Measurements from ENCODE around the gene ADGRD1.
"Not testable (repeated sequence)": the region's sequence is repeated elsewhere in the genome, so short reads cannot be mapped to it uniquely, and the experiment has no call there.

Gene ADGRD1

GRCh38 chr12:131128966-131129619 lies 175.4 kb downstream of the ADGRD1 start:
- not testable (repeated sequence) for DNase-seq

DNA sequence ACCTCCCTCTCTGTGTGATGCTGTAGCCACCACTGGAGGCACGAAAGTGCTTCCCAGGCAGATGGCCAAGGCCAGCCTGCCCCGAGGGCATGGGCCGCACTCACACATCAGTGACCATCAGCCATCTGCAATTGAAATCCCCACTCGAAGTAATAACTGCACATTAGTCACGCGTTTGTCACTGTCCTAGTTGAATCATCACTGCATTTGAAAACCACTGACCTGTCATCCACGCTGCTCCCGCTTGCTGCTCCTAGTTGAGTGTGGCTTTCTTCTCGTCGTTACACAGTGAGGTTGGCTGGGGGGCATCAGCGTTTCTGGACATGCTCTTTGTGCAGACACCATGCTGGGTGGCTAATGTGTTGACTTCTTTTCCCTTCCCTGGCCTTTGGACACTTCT lies 176.1 kb downstream of the ADGRD1 start:
- no peak for DNase-seq

DNA sequence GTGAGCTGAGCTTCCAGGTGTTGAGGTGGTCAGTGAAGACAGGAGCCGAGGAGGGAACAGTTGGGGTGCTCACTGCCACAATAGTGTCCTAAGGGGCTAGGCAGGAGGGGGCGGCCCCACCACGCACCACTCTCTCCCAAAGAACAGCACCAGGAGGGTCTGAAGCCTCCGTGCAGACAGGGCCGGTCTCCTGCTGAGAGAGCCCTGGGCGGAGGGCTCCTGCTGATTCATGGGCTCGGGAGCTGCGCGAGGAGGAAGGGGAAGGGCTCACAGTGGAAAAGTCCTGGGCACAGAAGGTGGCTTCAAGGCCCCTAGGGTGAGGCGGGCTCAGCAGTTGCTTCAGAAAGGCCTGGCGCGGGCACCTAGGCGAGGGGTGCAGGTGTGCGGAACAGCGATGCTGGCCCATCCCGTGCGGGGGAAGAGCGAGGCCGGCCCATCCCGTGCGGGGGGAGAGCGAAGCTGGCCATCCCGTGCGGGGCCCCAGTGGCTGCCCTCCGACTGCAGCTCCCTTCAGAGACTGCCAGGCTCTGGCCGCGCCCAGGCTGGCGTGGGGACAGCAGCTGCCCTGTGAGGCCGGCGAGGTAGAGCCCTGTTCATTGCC lies 176.7 kb downstream of the ADGRD1 start:
- no peak for DNase-seq

GRCh38 chr12:131131077-131131807 lies 177.5 kb downstream of the ADGRD1 start:
- DNase-seq, result no peak

- no peak for DNase-seq
Measured at GRCh38 chr12:131131808-131132117, 178.1 kb downstream of the ADGRD1 start.

GRCh38 chr12:131132118-131132892 lies 178.6 kb downstream of the ADGRD1 start:
- peak; percentile 48 for DNase-seq

DNA sequence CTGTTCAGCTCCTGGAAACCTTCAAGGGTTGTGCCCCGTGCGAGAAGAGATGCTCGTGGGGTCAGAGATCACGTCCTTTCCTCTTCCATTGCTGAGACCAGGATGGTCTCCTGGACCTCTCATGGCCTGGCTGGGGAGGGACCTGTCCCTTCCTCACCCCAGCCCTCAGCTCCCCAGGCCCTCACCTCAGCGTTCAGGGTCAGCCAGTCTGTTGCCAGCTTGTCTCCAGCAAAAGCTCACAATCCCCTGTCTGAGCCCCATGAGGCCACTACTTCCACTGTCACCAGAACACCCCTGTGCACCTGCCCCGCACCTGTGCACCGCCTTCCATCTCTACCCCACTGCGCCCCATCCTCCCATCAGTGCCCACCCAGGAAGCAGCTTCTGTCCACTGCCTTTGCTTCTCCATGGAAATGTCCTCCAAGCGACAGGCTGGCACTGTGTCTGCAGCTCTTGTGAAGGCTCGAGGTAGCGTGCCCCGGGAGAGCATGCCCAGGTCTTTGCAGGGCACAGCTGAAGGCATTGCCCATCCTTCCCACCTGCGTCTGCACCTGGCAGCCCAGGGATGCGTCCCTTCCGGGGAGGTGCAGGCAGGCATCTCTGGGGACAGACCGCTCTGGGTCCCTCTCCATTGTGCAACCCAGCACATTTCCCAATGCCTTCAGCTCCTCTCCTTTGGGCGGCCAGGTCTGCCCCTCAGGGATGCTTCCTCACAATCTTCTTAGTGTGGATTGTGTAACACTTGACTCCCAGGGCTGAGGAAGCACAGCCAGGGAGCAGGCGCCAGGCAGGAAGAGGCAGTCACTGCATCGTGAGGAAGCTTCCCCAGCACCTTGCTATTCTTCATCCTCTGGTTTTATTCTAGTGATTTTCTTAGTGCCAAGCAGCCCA lies 179.6 kb downstream of the ADGRD1 start:
- peak; percentile 46 for DNase-seq

DNA sequence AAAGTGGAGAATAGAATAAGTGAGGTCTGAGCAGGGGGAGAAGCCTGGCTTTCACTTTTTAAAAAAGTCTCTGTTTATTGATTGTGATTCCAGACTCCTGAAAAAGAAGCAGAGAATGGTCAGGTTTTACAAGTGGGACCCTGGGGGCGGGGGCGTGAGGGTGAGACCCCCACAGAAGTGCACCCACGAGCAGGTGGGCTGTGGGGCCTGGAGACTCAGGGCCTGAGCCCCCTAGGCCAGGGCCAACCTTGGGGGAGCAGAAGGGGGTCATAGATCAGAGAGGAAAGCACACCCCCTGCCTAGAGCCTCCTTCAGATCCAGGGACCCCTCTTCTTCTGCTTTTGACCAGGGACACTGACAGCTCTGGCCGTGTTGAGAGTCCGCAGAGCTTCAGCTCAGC lies 180.3 kb downstream of the ADGRD1 start:
- no peak for DNase-seq

DNA sequence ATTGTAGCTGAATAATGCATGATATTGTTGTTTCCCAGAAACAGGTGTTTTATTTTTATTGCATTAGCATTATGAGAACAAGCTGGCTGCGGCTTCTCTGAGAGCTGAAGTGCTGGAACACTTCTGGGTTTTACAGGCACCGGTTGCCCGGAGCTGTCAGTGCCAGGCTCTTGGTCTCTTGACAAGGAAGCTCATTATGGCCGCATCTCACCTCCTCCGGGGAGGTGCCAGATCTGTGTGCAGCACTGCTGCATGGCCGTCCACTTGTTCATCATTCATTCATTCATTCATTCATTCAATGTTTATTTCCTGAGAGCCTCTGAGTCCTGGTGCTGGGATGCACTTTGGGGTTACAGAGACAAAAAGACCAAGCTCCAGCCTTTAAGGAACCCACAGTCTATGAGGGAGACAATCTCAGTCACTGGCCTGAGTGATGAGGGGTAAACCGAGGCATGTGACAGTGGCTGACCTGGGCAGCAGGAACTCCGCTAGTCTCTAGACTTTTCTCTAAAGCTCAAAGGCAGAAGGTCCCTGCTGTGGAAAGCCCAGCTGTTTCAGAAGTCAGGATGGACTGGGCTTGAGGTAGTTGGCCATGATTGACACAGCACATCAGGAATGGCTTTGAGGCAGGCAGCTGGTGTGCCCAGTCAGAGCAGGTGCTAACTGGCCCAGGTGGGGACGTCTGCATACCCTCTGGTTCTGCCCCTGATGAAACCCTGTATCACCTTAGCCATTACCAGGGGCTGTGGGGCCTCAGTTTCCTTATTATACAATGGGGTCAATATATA lies 181.0 kb downstream of the ADGRD1 start:
- DNase-seq, result no peak

- no peak for DNase-seq
Measured at GRCh38 chr12:131135311-131135785, 181.6 kb downstream of the ADGRD1 start.

DNA sequence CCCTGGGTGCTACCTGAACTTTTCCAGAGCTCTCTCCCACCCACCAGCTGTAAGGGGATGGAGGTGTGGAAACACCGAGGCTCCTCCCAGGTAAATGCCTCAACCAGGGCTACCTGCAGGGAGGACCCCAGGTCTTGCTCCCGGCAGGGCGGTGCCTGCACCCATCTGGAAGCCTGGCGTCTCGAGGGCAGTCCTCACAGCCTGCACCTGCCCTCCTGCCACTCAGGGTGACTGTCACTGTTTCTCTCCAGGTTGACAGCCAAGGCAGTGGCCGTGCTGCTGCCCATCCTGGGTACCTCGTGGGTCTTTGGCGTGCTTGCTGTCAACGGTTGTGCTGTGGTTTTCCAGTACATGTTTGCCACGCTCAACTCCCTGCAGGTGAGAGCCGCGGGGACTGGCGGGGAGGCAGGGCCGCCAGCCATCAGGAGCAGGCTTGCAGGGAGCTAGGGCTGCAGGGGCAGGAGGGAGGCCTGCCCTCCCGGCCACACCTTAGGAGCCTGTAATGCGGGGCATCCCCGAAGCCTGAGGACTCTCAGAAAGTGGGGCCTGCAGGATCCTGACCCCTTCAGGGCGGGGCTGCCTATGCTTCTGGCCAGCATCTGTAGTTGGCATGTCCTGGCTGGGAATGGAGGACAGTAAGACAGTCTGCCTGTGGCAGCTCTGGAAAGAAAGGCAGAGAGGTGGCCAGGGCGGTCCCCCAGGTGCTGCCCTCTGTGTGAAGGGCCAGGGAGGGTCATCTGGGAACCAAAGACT lies 182.3 kb downstream of the ADGRD1 start:
- no peak for DNase-seq

DNA sequence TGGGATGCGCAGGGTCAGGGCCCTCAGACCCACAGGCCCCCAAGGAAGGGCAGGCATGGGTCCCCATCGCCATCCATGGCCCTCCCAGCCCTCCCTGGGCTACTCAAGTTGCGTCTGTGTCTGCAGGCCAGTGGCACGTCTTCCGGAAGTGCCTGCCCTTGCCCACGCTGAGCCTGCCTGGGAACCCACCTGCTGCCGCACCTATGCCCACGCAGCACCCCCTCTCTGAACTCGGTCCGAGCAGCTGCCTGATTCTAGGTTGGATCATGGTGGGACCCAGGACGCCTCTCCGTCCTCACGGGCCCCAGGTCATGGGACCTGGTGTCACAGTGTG lies 182.8 kb downstream of the ADGRD1 start:
- no peak for DNase-seq

DNA sequence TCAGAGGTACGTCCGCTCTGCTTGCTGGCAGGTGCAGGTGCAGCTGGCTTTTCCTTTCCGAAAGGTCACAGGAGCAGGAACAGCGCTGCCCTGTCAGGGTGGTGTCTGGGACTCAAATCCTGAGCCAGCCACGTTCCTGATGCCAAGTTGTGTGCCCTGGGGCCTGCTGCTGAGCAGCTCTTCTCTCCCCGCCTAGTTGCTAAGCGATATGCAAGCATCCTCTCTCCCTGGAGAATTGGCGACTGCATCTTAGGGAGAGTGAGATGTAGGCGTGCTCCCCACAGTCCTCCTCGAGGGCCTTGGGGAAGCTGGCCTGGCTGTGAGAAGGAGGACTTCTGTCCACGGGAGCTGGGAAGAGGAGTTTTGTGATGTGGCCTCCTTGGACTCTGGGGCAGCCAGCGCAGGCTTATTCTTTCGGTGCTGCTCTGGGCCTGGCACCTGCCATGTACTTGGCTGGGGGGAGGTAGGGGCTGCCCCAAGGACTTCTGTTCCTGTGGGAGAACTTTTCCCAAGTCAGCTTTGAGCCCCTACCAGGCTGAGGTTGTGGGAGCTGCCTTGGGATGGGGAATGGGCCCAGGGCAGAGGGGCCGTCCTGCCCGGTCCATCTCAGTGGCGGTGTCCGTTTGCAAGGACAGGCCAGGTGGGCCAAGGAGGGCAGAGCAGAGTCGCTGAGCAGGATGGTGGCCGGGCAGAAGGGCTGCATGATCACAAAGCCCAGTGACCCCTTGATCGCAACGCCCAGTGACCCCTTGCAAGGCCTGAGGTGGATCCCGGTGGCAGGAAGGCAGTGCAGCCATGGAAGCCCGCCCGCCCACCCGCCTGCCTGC lies 183.5 kb downstream of the ADGRD1 start:
- no peak for DNase-seq

DNA sequence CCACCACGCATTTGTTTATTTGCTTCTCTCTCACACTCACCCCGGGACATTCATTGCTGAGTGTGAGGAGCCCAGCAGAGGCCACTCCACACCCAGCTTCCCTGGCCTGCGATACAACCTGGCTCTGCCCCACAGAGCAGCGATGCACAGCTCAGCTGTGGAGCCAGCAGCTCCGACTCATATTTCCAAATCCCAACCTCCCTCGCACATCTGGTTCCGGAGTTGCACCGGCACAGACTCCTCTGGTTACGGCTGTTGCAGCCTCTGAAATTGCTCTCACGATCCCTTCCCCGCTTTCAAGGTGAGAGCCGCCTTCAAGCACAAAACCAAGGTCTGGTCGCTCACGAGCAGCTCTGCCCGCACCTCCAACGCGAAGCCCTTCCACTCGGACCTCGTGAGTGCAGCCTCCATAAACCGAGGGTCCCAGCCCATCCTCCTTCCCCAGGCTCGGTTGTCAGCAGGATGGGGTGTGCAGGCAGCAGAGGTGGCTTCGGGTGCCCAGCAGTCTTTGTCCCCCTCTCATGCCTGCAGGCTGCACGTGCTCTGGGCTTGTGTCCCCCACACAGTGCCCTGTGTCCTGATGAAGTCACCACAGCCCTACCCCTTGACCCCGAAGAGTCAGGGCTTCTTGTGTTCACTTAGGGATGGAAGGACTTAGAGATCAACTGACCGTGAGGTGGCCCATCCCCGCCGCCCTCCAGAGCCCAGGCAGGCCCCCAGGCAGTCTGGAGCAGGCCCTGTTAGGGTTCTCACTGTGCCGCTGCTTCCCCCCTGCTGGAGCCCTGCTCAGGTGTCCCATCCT lies 184.3 kb downstream of the ADGRD1 start:
- no peak for DNase-seq

DNA sequence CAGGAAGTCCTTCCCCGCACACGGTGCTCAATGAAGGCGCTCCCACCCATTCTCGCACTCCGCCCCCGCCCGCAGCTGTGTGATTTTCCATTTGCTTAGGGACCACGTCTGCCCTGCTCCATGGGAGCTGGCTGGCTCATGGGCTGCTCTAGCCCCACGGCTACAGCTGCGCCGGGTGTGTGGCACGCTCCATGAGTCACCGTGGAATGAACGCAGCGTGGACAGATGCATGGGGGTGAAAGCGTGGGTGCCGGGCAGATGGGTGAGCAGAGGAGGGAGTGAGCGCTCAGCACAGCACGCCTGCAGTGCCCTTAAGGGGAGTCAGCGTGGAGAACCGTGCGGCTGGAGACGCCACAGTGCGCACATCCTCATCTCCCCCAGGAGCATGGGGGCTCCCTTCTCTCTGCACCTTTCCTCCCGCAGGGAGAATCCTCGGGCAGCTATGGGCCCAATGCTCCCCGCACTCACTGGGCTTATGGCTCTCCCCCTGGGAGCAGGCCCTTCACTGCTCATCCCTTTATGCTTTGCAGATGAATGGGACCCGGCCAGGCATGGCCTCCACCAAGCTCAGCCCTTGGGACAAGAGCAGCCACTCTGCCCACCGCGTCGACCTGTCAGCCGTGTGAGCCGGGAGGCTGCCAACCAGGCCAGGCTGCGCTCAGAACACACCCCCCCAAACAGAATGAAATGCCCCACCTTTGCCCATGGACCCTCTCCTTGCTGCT lies 185.1 kb downstream of the ADGRD1 start:
- no peak for DNase-seq

- DNase-seq, result no peak
Measured at GRCh38 chr12:131139363-131140068, 185.8 kb downstream of the ADGRD1 start.

GRCh38 chr12:131140069-131140435 lies 186.3 kb downstream of the ADGRD1 start:
- no peak for DNase-seq

DNA sequence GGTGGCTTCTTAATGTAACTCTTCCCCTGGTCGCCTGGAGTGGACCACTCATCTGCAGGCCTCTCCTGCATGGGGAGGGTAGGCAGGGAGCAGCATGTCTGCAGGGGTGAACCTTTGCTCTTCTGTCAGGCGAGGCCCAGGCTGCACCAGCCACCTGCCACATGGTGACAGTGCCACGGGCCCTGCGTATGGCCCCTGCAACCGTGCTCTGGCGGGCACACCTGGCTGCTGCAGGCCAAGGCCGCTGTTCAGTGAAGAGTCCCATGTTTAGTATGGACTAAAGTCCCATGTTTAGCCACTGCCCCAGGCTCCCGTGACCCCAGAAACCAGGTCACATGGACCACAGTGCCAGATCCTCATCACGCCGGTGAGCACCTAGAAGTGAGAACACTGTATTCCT lies 187.0 kb downstream of the ADGRD1 start:
- no peak for DNase-seq

Measured in NCI-H226 (cell line).